OCI-LY7 (cell line): ENCODE results near the gene SND1.

Experiments
- CTCF ChIP-seq: fragments of 200-600 bp; sonication (generic); conservative IDR thresholded peaks from 2 replicates; pipeline ENCODE4 v1.5.1; 2014; ENCODE audit warnings: mild to moderate bottlenecking, antibody characterized with exemption, low read length, moderate library complexity, mixed read lengths
- EZH2phosphoT487 ChIP-seq: fragments of 200-600 bp; sonication (generic); IDR thresholded peaks from 2 replicates; pipeline ENCODE4 v1.6.1; 2018; ENCODE audit warnings: low read depth, borderline replicate concordance, mild to moderate bottlenecking, mixed run types, antibody characterized with exemption, low read length, moderate library complexity, mixed read lengths

DNA sequence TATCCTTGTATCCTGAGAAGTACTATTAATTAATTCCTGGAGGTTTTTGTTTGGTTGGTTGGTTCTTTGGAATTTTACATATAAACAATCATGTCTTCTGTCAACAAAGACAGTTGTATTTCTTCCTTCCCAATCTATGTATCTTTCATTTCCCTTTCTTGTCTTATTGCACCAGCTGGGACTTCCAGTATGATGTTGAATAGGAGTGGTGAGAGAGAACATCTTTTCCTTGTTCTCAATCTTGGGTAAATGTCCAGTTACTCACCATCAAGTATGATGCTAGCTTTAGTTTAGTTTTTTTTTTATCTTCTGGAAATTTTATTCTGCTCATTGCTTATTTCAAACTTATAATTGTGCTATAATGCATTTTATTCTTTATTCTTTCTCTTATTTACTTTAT lies 26.7 kb upstream of the SND1 start:
- no peak for TF ChIP-seq CTCF
- no peak for TF ChIP-seq EZH2phosphoT487
